Islet of Langerhans (tissue), 1 donor: ENCODE measurements around the gene ENPP7.

Source experiments
- FAIRE-seq: peaks from one replicate; lab custom pipeline; 2011; peaks lifted over from hg19 to GRCh38; lab: Jason Lieb, UNC

The ENPP7 gene, protein sequence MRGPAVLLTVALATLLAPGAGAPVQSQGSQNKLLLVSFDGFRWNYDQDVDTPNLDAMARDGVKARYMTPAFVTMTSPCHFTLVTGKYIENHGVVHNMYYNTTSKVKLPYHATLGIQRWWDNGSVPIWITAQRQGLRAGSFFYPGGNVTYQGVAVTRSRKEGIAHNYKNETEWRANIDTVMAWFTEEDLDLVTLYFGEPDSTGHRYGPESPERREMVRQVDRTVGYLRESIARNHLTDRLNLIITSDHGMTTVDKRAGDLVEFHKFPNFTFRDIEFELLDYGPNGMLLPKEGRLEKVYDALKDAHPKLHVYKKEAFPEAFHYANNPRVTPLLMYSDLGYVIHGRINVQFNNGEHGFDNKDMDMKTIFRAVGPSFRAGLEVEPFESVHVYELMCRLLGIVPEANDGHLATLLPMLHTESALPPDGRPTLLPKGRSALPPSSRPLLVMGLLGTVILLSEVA

DNA sequence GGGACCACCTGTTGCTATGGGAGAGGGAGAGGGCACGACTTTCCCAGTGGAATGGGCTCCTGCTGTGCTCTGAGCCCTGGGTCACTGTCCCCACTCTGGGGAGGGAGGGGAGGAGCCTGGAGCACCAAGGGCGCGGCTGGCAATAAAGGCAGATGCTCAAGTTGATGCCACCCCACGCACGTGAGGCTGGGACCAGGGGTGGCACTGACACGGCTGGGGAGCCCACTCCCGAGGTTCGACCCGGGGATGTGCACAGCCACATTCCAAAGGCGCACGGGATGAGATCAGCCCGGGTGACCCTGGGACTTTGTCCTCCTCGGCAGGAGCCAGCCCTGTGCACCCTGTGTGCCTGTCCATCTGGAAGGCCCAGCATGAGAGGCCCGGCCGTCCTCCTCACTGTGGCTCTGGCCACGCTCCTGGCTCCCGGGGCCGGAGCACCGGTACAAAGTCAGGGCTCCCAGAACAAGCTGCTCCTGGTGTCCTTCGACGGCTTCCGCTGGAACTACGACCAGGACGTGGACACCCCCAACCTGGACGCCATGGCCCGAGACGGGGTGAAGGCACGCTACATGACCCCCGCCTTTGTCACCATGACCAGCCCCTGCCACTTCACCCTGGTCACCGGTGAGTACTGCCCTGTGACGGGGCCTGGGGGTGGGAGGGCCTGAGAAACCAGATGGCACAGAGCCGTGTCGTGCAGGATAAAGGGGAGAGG, at the start of gene ENPP7:
TSS of gene ENPP7 (plus strand) at position 175 of the 715 bp plus-strand sequence. CDS start at position 372, 197 bp downstream.
- no peak for FAIRE-seq

DNA sequence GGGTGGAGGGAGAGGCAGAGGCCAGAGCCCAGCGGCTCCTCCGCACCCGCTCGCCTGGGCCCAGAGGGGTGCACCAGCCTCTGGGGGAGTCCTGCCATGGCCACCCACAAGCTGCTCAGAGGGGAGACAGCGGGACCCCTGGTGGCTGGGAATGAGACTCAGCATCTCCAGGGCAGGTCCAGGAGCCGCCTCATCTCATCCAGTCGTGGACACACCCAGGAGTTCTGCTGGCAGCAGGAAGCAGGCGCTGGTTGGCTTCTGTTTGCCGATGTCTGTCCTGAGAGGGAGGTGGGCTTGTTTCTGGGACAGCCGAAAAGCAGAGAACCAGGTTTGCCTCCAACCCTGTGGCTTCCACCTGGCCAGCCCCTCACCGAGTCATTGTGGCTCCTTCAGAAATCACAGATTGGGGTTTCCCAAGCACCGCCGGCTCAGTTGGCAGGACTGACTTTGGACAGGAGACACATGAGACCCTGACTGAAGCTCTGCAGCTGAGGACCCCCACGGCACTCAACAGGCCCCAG, 49.6 kb upstream of the ENPP7 start:
- no peak for FAIRE-seq

DNA sequence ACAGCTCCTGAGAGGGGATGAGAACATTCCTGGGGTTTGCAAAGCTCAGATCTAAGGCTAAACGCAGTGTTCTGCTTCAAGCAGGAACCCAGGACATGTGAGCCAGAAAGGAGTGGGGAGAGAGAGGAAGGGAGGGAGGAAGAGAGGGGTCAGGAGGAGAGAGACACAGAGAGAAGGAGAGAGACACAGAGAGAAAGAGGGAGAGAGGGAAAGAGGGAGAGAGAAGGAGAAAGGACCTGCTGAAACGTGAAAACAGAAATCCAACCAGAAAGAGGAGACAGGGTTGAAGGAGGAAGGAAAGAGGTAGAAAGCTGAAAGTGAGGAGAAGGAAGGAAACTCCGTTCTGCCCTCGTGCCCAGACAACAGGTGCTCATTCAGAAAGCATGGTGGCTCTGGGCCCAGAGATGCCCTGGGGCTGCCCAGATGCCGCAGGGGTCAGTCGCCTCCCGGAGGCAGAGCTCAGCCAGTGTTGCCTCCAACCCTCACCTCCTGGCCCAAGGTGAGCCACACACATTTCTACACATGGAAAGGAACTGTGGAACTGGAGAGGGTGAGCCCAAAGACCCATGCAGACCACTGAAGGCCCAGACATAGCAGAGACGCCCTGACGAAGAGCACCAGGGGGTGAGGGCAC, 49.0 kb upstream of the ENPP7 start:
- FAIRE-seq: no peak

DNA sequence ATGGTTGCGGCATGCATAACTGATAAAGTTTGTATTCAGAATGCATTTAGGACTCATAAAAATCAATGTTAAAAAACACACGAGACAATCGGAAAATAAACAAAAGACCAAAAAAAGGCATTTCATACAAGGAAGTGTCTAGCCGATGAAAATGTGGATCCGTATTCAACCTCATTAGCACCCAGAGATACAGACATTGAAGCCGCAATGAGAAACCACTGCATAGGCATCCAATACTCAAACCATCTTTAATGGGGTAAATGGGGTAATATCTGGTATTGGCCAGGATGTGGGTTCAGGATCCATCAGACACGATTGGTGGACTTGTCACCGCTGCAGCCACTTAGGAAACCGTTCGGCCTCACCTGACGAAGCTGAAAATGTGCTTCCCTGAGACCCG, 47.4 kb upstream of the ENPP7 start:
- no peak for FAIRE-seq

DNA sequence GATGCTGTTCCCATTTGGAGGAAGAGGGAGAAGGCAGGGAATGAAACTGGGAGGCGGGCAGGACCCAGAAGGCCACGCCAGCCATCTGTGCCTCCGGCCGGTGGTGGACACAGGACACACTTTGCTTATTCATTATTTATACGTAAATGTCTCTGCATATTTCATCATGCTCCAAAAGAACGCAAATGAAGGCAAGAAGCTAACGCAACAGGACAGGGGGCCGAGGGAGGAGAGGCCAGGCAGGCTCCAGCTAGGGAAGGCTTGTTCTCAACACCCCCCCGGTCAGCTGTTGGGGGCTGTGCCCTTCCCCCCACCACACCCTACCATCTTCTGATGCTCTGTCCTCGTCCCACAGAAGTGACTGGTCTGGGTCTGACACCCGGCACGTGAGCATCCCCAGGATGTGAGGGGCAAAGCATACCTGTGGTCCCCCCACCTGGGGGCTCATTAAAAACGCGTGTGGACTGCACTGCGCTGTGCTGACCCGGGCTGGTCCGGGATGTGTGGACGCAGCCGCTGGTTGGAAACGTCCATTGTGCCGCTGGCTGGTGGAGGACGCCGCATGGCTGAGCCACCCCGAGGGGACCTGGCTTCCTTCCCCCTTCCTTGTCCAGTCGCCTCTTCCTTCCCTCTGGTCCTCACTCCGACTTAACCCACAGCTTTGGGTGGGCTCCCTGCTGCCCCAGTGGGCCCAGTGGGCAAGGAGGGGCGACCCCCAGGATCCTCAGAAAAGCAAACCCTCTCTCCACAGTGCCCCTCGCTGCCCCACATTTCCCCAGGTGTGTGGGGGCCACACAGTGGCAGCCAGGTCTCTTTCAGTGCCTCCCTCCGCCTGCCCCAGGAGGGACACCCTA, 46.4 kb upstream of the ENPP7 start:
- no peak for FAIRE-seq

DNA sequence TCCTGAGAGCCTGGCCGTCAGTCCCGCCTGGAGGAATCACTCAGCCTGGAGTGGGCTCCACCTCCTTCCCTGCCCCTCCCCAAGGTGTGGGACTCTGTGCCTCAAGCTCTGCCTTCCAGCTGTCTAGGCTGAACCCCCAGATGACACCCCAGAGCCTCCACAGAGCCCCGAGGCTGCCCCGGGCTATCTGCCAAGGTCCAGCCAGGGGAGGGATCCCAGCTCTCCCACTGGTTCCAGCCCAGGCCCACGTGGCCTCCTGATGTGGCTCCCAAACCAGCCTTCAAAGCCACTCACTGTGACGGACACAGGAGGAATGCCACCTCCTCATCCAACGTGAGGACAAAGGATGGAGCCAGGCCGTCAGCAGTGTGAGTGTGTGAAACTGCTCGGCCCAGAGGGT, 45.6 kb upstream of the ENPP7 start:
- FAIRE-seq: no peak

DNA sequence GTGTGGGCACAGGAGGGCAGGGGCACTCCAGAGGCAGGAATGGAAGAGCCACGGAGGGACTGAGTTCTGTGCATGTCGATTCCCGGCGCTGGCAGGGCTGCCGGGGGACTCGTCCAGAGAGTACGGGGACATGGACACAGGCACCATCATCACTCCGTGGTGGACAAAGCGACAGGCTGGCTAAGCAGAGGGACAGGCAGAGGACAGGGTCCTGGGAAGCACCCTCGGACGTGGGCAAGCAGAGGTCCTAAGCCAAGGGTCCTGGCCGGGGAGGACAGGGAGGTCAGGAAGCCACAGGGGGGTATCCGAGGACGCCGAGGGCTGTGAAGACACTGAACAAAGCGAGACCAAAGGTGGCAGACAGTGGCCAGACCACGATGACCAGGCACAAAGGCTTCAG, 44.3 kb upstream of the ENPP7 start:
- FAIRE-seq: no peak

DNA sequence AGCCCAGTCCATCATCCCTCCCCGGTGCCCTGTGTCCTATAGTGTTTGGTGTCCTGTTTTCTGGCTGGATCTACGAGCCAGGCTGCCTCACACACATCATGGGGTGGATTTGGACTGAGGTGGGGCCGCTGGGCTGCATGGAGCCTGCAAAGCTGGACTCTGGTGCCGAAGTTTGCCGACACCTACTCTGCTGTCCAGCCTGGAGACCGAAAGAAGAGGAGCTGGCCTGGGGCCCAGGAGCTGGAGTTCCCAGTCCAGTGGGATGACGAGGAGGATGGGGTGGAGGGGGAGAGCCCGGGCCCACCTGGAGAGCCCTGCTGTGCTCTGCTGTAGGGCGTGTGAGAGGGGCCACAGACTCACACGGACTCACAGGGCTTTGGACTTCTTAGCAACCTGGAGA, 40.3 kb upstream of the ENPP7 start:
- FAIRE-seq: no peak

DNA sequence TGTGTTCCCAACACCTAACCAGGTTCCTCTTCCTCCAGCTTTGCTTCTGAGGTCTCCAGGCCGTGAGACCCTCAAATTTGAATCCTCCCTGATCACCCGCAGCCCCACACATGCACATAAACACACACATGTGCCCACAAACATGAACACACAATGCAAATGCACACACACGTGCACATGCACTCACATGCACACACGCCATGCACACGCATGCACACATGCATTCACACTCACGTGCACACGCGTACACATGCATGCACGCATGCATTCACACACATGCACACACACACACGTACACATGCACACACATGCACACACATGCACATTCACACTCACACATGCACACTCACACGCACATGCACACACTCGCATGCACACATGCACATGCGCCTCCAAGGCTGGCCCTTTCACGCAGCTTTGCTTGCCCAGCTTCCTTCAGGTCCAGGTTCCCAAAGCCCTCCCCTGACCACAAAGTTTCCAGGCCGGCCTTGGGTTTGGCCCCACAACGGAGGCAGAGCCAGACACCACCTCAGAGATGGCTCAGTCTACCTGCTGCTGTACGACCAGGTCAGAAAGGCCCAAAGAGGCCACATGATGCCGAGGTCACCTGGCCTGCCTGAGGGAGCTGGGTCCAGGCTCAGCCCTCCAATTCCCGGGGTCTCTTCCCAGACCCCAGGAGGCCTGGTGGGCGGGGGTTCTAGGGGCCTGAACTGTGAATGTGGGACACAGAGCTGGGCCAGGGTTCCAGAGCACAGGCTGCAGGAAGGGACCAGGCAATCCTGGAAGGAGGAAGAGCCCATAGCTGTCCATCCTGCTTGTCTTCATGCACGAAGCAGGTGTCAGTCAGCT, 39.5 kb upstream of the ENPP7 start:
- FAIRE-seq: no peak

DNA sequence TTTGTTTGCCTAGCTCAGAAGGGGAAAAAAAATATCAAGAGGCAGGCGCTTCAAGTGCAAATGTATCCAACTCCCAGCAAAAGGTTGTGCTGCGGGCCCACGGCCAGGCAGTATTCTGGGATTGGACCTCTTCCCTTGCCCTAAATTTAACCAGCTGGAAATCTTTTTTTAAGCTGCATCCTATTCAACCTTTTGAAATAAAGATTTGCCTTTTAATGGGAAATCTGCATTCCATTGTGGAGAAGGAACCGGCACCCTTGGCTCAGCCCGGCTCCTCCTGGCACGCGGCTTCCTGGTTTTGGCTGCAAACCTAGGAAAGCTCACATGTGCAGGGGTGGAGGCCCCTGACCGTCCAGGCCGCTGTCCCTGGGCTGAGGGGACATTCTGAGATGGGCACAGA, 38.8 kb upstream of the ENPP7 start:
- no peak for FAIRE-seq

DNA sequence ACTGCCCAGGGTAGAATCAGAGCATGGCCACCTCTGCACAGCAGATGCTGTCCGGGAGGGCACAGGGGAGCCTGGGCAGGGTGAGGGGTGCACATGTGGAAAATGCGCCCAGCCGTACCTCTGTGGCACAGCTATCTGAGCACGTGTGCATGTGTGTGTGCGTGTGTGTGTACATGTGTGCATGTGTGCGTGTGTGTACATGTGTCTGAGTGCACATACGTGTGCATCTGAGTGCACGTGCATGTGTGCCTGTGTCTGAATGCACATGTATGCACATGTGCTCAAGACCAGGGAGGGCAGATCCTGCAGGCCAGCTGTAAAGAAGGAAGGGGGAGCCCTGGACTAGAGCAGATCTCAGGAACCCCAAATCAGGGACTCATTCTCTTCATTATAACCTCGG, 37.3 kb upstream of the ENPP7 start:
- no peak for FAIRE-seq

DNA sequence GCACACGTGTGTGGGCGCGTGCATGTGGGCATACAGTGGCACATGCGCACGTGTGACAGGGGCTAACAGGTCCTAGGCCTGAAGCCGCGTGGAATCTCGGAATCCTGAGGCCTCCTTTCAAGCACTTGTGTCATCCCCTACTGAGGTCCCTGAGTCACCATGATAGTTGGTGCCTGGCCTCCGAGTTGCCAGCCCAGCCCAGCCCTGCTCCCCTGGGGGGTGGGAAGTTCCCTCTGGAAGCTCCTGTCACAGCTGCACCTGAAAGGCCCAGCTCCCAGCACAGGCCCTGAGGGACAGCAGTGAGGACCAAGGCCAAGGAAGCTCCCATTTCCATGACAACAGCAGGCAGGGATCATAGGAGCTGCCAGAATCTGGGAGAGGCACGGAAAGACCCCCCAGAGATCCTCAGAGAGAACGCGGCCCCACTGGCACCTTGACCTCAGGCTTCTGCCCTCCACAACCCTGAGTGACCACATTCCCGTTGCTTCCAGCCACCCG, 35.4 kb upstream of the ENPP7 start:
- no peak for FAIRE-seq

DNA sequence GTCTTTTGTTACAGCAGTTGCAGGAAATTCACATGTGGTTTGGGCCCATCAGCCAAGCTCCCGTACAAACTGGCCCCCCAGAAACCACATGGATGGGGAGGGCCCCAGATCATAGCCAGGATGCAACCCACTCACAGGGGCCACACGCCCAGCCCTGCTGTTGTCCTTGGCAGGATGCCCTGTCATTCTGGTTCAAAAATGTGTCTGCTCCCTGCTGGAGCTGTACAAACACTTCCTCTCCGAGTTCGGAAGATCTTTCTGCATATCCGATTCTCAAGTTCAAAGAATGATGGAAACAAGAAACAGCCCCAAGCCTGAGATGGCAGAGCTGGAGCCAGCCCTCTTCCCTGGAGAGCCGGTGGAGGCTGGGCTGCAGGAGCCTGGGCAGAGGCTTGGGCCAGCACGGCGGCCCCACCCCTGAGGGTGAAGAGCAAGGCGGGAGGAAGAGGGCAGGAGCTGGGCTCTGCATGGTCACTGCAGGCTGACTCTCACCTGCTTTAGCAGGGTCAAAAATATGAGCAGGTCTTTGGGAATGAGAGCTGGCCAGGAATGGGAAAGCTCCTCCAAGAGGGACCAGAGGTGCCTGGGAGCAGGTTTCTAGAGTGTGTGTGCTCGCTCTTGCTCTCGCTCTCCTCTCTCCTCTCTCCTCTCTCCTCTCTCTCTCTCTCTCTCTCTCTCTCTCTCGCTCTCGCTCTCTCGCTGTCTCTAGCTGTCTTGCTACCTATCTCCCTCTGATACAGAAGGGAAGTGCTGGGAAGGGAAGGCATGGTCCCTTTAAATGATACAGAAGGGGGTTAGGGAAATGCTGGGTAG, 34.7 kb upstream of the ENPP7 start:
- FAIRE-seq: no peak

DNA sequence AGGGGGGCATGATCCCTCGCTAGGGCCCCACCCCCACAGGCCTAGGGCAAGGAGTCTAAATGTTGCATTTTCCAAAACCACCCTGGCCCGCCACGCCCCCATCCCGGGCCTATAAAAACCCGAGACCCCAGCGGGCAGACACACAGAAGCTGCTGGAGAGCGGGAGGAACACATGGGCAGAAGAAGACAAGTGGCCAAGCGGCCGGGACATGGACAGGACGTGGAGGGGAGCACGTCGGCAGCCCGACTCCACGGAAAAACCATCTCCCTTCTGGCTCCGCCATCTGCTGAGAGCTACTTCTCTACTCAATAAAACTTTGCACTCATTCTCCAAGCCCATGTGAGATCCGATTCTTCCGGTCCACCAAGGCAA, 34.1 kb upstream of the ENPP7 start:
- no peak for FAIRE-seq

DNA sequence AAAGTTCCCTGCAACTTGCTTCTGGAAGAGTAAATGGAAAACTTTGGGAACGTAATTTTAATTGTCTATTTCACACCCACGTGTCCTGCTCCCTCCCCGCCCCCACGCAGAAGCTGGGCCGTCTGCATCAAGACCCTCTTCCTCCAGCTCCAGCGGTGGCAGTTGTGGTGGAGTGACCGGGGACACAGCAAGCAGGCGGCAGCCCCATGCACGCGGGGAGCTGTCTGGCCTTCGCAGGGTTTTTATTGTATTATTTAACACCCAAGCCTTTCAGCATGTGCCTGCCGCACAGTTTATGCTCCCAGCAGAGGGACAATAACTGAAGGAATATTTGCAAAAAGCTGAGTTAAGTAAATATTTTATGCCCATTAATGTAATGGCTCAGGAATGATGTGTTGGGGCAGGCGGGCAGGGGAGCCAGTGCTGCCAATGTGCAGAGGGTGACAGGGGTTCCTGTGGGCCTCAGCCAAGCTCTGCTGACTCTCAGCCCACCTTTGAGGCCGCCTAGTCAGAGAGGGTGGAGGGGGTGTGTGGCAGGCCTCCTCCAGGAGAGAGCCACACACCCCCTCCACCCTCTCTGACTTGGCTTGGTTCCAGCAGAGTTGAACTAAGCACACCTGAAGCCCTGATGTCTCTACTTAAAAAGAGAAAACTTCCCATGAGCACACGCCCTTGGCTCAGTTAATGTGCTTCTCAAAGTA, 32.4 kb upstream of the ENPP7 start:
- FAIRE-seq: no peak

DNA sequence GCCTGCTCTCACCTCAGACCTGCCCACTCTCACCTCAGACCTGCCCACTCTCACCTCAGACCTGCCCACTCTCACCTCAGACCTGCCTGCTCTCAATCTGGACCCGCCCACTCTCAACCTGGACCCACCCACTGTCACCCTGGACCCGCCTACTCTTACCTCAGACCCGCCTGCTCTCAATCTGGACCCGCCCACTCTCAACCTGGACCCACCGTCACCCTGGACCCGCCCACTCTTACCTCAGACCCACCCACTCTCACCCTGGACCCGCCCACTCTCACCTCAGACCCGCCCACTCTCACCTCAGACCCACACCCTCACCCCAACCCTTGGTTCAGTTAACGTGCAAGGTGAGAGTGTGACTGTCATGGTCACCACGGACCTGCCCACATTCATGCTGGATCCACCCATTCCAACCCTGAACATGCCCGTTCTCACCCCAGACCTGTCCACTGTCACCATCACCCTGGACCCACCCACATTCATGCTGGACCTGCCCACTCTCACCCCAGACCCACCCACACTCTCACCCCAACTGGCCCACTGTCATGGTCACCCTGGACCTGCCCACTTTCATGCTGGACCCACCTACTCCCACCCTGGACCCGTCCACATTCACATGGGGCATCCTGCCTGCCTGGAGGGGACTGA, 31.2 kb upstream of the ENPP7 start:
- FAIRE-seq: no peak

DNA sequence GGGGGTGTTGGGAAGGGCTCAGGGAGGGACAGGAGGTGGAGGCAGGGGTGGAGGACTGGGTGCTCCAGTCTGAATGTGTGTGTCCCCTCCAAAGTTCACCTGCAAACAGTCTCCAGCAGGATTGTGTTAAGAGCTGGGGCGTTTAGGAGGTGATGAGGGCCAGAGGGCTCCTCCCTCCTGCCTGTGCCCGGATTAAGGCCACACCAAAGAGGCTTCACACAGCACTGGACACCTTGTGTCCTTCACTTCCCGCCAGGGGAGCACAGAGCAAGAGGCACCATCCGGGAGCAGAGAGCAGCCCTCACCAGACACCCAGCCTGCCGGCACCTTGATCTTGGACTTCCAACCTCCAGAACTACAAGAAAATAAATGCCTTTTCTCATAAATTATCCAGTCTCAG, 30.2 kb upstream of the ENPP7 start:
- no peak for FAIRE-seq

DNA sequence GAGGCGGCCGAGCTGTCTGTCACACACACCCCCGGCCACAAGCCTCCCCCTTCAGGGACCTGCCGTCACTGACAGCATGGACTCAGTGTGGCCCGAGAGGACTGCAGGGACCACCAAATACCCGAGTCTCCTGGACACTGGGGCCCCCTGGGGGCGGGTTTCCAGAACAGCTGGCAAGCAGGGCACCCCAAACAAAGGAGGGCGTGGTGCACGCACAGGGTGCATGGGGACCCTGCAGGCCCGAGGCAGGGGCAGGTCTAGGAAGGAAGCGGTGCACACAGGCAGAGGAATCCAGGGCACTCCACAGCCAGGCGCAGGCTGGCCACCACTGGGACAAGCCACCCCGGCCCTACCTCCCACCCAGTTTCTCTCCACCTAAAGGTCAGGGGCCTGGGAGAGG, 28.7 kb upstream of the ENPP7 start:
- FAIRE-seq: no peak
